Upper lobe of left lung (tissue), 6 donors: Measurements from ENCODE around the gene FAM3B. TPM values are rescaled to one million over a fixed set of nuclear protein-coding genes. Genes with fewer than 3 reads are reported as not detected.

ENCODE experiments used
- ATAC-seq, 2 donors: fragments of 200-7000 bp; cut with Tn5 transposase; one replicate each; pipeline ENCODE4 v1.9.1; 2022; ENCODE audit warnings: mild to moderate bottlenecking in 2 of 2, moderate library complexity in 2 of 2; ENCODE audit not compliant: low FRiP score in 2 of 2
- DNase-seq, 2 donors: peaks; one replicate each; pipeline ENCODE4 v3.0.0-alpha.2; 2019 to 2020
- H3K27ac ChIP-seq, 4 donors: fragments of 200-600 bp; sonication (generic); one replicate each; pipeline ENCODE4 v1.5.1; 2016 to 2019
- H3K27me3 ChIP-seq, 4 donors: fragments of 200-600 bp; sonication (generic); one replicate each; pipeline ENCODE4 v1.5.1; 2017 to 2019
- H3K36me3 ChIP-seq, 4 donors: fragments of 200-600 bp; sonication (generic); one replicate each; pipeline ENCODE4 v1.5.1; 2016 to 2019
- H3K4me1 ChIP-seq, 4 donors: fragments of 200-600 bp; sonication (generic); one replicate each; pipeline ENCODE4 v1.5.1; 2018 to 2019
- H3K4me3 ChIP-seq, 4 donors: fragments of 200-600 bp; sonication (generic); one replicate each; pipeline ENCODE4 v1.5.1; 2017 to 2019; ENCODE audit warnings: mild to moderate bottlenecking in 2 of 4, moderate library complexity in 1 of 4
- H3K9me3 ChIP-seq, 4 donors: fragments of 200-600 bp; sonication (generic); one replicate each; pipeline ENCODE4 v1.5.1; 2018 to 2019
- CTCF ChIP-seq, 6 experiments: fragments of 450-650 bp in 4 of 6; fragments of 200-600 bp in 2 of 6; sonication (generic) in 2 of 6; IDR thresholded peaks; one replicate each; pipeline ENCODE4 v1.5.1; 2016 to 2019; ENCODE audit warnings: antibody characterized with exemption in 6 of 6
- EP300 ChIP-seq, 4 donors: sonication (generic); formaldehyde crosslinking; IDR thresholded peaks; one replicate each; pipeline ENCODE4 v1.5.1; 2017; ENCODE audit warnings: antibody characterized with exemption in 4 of 4, control low read depth in 2 of 4
- POLR2A ChIP-seq, 4 donors: fragments of 450-650 bp; IDR thresholded peaks; one replicate each; pipeline ENCODE4 v1.5.1; 2016 to 2017; ENCODE audit warnings: antibody characterized with exemption in 4 of 4, mild to moderate bottlenecking in 2 of 4
- POLR2AphosphoS5 ChIP-seq, 2 donors: sonication (generic); formaldehyde crosslinking; IDR thresholded peaks; one replicate each; pipeline ENCODE4 v1.5.1; 2017; ENCODE audit warnings: antibody characterized with exemption in 2 of 2
- WGBS, 2 donors: methylation state at CpG; one replicate each; pipeline ENCODE4 v1.1.5; 2017 to 2018; 5-methylcytosine and 5-hydroxymethylcytosine counted together
- total RNA-seq, 6 donors: library from RNA; depleted of rRNA in 4 of 6; stranded (reverse); fragments of >200 nt in 4 of 6; gene quantifications; one replicate each; pipeline versions ENCODE4 v1.1.0 to v1.2.1, GENCODE V29; 2016 to 2021
- donor health status: DM: no; HTN: no; CAD: no; lungs with moderate emphysema.
- donor health status: DM: no; HTN: yes; CAD: no; lungs with severe emphysema.

The FAM3B gene
- total RNA-seq, 6 donors from 2014 or later, result 2.9 to 13.2 (median 4.7) TPM

GRCh38 chr21:41321908-41322495, 5.4 kb downstream of the FAM3B start:
- H3K4me1 ChIP-seq, result peaks cover under 1 to 3% (median 2%) of the 10 kb centered on the region in 4 donors
- peaks cover 0 to 2% (median under 1%) of the 10 kb centered on the region in 4 donors for H3K27me3 ChIP-seq
- WGBS, 2 donors, result 75 to 80% methylated on average over 6 to 7 of the region's 7 CpGs
- DNase-seq (no peak), ATAC-seq (no peak)
- no peak overlapping the region for H3K4me3 ChIP-seq
- no peaks in the 10 kb centered on the region for H3K9me3 ChIP-seq
- no peak overlapping the region for H3K27ac ChIP-seq
- H3K36me3 ChIP-seq, result no peaks in the 10 kb centered on the region
- no peak for TF ChIP-seq CTCF (IDR thresholded peaks at IDR 0.05)
- no peak for TF ChIP-seq POLR2A (IDR thresholded peaks at IDR 0.05)
- TF ChIP-seq POLR2AphosphoS5 (IDR thresholded peaks at IDR 0.05), result no peak
- no peak for TF ChIP-seq EP300 (IDR thresholded peaks at IDR 0.05)

GRCh38 chr21:41322496-41323382, 6.1 kb downstream of the FAM3B start:
- Histone ChIP-seq H3K27ac (no peak overlapping the region), H3K4me3 (no peak overlapping the region), H3K4me1 (no peaks in the 10 kb centered on the region), H3K36me3 (no peaks in the 10 kb centered on the region), H3K9me3 (no peaks in the 10 kb centered on the region), H3K27me3 (no peaks in the 10 kb centered on the region)
- DNase-seq, result peak in 1 of 2 donors; percentile 62
- no peak for TF ChIP-seq POLR2A (IDR thresholded peaks at IDR 0.05)
- TF ChIP-seq POLR2AphosphoS5 (IDR thresholded peaks at IDR 0.05), result no peak
- TF ChIP-seq CTCF (IDR thresholded peaks at IDR 0.05), result no peak
- TF ChIP-seq EP300 (IDR thresholded peaks at IDR 0.05), result no peak
- ATAC-seq, result no peak
- WGBS, 2 donors, result 81 to 82% methylated on average over 14 to 23 of the region's 23 CpGs

GRCh38 chr21:41325138-41325912, 8.7 kb downstream of the FAM3B start:
- Histone ChIP-seq H3K36me3 (no peaks in the 10 kb centered on the region), H3K9me3 (no peaks in the 10 kb centered on the region), H3K4me3 (no peak overlapping the region), H3K27me3 (no peaks in the 10 kb centered on the region), H3K4me1 (no peaks in the 10 kb centered on the region), H3K27ac (no peak overlapping the region)
- 90 to 92% methylated on average over 7 of the region's 7 CpGs for WGBS, 2 donors
- no peak for ATAC-seq
- DNase-seq, result no peak
- TF ChIP-seq CTCF (IDR thresholded peaks at IDR 0.05) (no peak), POLR2A (IDR thresholded peaks at IDR 0.05) (no peak), POLR2AphosphoS5 (IDR thresholded peaks at IDR 0.05) (no peak)

GRCh38 chr21:41326414-41327080, 9.9 kb downstream of the FAM3B start:
- H3K4me1 ChIP-seq, result no peaks in the 10 kb centered on the region
- DNase-seq (peak in 1 of 2 donors; percentile 65), ATAC-seq (peak in 1 of 2 donors; percentile 21)
- H3K27ac ChIP-seq, result no peak overlapping the region
- 79 to 91% methylated on average over 3 to 13 of the region's 13 CpGs for WGBS, 2 donors
- H3K36me3 ChIP-seq, result no peaks in the 10 kb centered on the region
- no peak overlapping the region for H3K4me3 ChIP-seq
- no peak for TF ChIP-seq EP300 (IDR thresholded peaks at IDR 0.05)
- no peak for TF ChIP-seq POLR2A (IDR thresholded peaks at IDR 0.05)
- no peaks in the 10 kb centered on the region for H3K27me3 ChIP-seq
- H3K9me3 ChIP-seq, result no peaks in the 10 kb centered on the region
